ENCODE results near the gene GNAS. TPM values are rescaled to one million over a fixed set of nuclear protein-coding genes. Genes with fewer than 3 reads are reported as not detected.

Gene GNAS
- total RNA-seq, 1 experiment from 2014 or later = 1,936 TPM

GRCh38 chr20:58895448-58896180 is 43.1 kb downstream of the GNAS start:
- Histone ChIP-seq H3K27me3 (replicated peaks; ENCODE audit: control insufficient read depth, insufficient read depth, low read length) (no peaks in the 10 kb centered on the region), H3K4me3 (ENCODE audit: low read depth, low read length) (no peak overlapping the region), H3K9me3 (no peaks in the 10 kb centered on the region), H3K4me1 (peaks cover 26% of the 10 kb centered on the region), H3K36me3 (ENCODE audit: control insufficient read depth, insufficient read depth, low read length) (peaks cover 2% of the 10 kb centered on the region; the same call in 1 of the 2 replicates)
- Mint-ChIP-seq H3K27ac (ENCODE audit: unreplicated experiment) (peak overlapping the region; percentile 49), H3K4me3 (ENCODE audit: unreplicated experiment) (no peak overlapping the region), H3K27me3 (ENCODE audit: insufficient read depth, unreplicated experiment) (no peaks in the 10 kb centered on the region), H3K4me1 (ENCODE audit: low read depth, unreplicated experiment) (peaks cover 20% of the 10 kb centered on the region), H3K36me3 (ENCODE audit: insufficient read depth, unreplicated experiment) (peaks cover 89% of the 10 kb centered on the region), H3K9me3 (ENCODE audit: unreplicated experiment) (no peaks in the 10 kb centered on the region)
- ChIA-PET POLR2A (no interaction called here), CTCF (no interaction called here)
- BruUV-seq (replicated peaks) = no TSS peak
- TF ChIP-seq, protein P1, sequence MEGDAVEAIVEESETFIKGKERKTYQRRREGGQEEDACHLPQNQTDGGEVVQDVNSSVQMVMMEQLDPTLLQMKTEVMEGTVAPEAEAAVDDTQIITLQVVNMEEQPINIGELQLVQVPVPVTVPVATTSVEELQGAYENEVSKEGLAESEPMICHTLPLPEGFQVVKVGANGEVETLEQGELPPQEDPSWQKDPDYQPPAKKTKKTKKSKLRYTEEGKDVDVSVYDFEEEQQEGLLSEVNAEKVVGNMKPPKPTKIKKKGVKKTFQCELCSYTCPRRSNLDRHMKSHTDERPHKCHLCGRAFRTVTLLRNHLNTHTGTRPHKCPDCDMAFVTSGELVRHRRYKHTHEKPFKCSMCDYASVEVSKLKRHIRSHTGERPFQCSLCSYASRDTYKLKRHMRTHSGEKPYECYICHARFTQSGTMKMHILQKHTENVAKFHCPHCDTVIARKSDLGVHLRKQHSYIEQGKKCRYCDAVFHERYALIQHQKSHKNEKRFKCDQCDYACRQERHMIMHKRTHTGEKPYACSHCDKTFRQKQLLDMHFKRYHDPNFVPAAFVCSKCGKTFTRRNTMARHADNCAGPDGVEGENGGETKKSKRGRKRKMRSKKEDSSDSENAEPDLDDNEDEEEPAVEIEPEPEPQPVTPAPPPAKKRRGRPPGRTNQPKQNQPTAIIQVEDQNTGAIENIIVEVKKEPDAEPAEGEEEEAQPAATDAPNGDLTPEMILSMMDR (IDR thresholded peaks at IDR 0.05; ENCODE audit: insufficient read depth in 1 of 2, low read depth in 1 of 2, low read length in 1 of 2, severe bottlenecking in 1 of 2, unreplicated experiment in 1 of 2) = no peak
- peak in 1 of 2 experiments; percentile 31 for DNase-seq
- intact Hi-C loops (cut with micrococcal nuclease; ENCODE audit: unreplicated experiment) = no loop called here

DNA sequence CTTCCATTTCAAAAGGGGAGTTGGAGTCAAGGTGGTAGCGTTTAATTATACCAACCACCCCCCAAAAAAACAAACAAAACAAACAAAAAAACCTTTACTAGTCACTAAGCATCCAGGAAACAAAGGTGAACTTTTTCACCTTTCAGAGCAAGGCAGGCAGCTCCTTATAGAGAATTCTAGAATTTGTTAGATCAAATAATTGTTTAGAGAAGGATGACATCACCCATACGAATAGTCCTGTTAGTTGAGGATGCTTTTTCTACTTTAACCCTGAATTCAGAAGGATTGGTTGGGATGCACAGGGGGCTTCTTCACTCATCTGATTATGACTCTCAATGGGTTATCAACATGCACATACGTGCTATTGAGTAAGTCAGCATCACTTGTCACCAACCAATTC is 44.3 kb downstream of the GNAS start:
- intact Hi-C loops (cut with micrococcal nuclease; ENCODE audit: unreplicated experiment) = no loop called here
- H3K4me3 Mint-ChIP-seq (ENCODE audit: unreplicated experiment) = no peak overlapping the region
- no peak overlapping the region for H3K27ac Mint-ChIP-seq (ENCODE audit: unreplicated experiment)
- DNase-seq = no peak
- no TSS peak for BruUV-seq (replicated peaks)
- Histone ChIP-seq H3K9me3 (no peaks in the 10 kb centered on the region), H3K4me1 (peaks cover 26% of the 10 kb centered on the region), H3K27me3 (replicated peaks; ENCODE audit: control insufficient read depth, insufficient read depth, low read length) (no peaks in the 10 kb centered on the region), H3K36me3 (ENCODE audit: control insufficient read depth, insufficient read depth, low read length) (peaks cover 3% of the 10 kb centered on the region; the same call in 1 of the 2 replicates), H3K4me3 (ENCODE audit: low read depth, low read length) (no peak overlapping the region)
- POLR2A ChIA-PET = no interaction called here
- no peaks in the 10 kb centered on the region for H3K27me3 Mint-ChIP-seq (ENCODE audit: insufficient read depth, unreplicated experiment)
- CTCF ChIA-PET = no interaction called here
- TF ChIP-seq, protein P1 (IDR thresholded peaks at IDR 0.05; ENCODE audit: insufficient read depth in 1 of 2, low read depth in 1 of 2, low read length in 1 of 2, severe bottlenecking in 1 of 2, unreplicated experiment in 1 of 2) = no peak
- H3K9me3 Mint-ChIP-seq (ENCODE audit: unreplicated experiment) = no peaks in the 10 kb centered on the region
- H3K36me3 Mint-ChIP-seq (ENCODE audit: insufficient read depth, unreplicated experiment) = peaks cover 95% of the 10 kb centered on the region
- H3K4me1 Mint-ChIP-seq (ENCODE audit: low read depth, unreplicated experiment) = peaks cover 20% of the 10 kb centered on the region

DNA sequence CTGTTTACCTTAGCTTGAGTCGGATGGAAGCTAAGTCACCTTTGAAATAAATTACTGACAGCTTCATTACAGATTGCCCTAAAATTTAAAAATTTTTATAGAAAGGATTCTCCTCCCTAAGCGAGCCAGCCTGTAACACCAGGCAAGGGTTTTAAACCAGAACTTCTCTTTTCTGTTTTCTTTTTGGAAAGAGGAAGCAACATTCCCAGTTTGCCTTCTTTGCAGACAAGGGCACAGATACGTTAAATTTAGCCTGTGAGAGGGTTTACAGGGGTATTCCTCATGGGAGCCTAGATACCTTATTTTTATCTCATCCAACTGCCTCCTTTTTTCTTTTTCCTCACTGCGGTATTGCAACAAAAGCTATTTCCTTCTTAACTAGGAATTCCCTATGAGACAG is 45.0 kb downstream of the GNAS start:
- H3K27ac Mint-ChIP-seq (ENCODE audit: unreplicated experiment) = no peak overlapping the region
- intact Hi-C loops (cut with micrococcal nuclease; ENCODE audit: unreplicated experiment) = no loop called here
- peaks cover 20% of the 10 kb centered on the region for H3K4me1 Mint-ChIP-seq (ENCODE audit: low read depth, unreplicated experiment)

More for the DNA sequence above, 45.0 kb downstream of the GNAS start:
- no peaks in the 10 kb centered on the region for H3K9me3 ChIP-seq
- ChIA-PET CTCF (no interaction called here), POLR2A (no interaction called here)
- H3K27me3 ChIP-seq (replicated peaks; ENCODE audit: control insufficient read depth, insufficient read depth, low read length) = no peaks in the 10 kb centered on the region
- no peaks in the 10 kb centered on the region for H3K9me3 Mint-ChIP-seq (ENCODE audit: unreplicated experiment)
- peaks cover 95% of the 10 kb centered on the region for H3K36me3 Mint-ChIP-seq (ENCODE audit: insufficient read depth, unreplicated experiment)
- no peaks in the 10 kb centered on the region for H3K27me3 Mint-ChIP-seq (ENCODE audit: insufficient read depth, unreplicated experiment)
- BruUV-seq (replicated peaks) = no TSS peak
- H3K36me3 ChIP-seq (ENCODE audit: control insufficient read depth, insufficient read depth, low read length) = peaks cover 3% of the 10 kb centered on the region; the same call in 1 of the 2 replicates
- DNase-seq = no peak
- H3K4me3 ChIP-seq (ENCODE audit: low read depth, low read length) = no peak overlapping the region
- peaks cover 26% of the 10 kb centered on the region for H3K4me1 ChIP-seq
- no peak overlapping the region for H3K4me3 Mint-ChIP-seq (ENCODE audit: unreplicated experiment)
- TF ChIP-seq, protein P1 (IDR thresholded peaks at IDR 0.05; ENCODE audit: insufficient read depth in 1 of 2, low read depth in 1 of 2, low read length in 1 of 2, severe bottlenecking in 1 of 2, unreplicated experiment in 1 of 2) = no peak
